ENCODE measurements around the gene DUSP28.
A peak's percentile ranks its signal among the peaks of the same experiment; 100 is the strongest.

The DUSP28 gene

DNA sequence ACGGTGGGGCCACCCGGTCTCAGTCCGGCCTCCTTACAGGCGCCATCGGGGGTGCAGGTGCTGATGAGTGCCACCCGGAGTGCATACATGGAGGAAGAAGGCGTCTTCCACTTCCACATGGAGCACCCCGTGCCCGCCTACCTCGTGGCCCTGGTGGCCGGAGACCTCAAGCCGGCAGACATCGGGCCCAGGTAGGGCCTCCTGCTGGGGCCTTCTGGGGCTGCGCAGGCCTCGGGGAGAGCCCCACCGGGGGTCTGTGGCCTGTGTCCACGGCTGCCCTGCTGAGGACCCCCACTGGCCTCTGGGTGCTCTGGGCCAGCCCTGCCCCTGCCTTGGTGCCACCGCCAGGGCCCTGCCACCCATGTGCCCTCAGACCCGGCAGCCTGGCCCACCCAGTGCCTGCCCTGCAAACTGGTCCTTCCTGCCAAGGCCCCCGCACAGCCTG is 12.9 kb downstream of the DUSP28 start:
- Histone ChIP-seq H3K4me1 (ENCODE audit: control insufficient read depth, insufficient read depth, low read depth, low read length) (peaks cover 29% of the 10 kb centered on the region), H3K27me3 (ENCODE audit: control insufficient read depth in 1 of 2, insufficient read depth in 1 of 2, low read length in 2 of 2) (no peaks in the 10 kb centered on the region), H2BK120ac (ENCODE audit: low read depth, low read length) (no peak overlapping the region), H3K27ac (ENCODE audit: low read length, poor library complexity, severe bottlenecking) (no peak overlapping the region), H3K4ac (ENCODE audit: low read depth in 1 of 2, low read length in 2 of 2) (no peak overlapping the region), H3K4me3 (ENCODE audit: insufficient read depth in 1 of 2, low read depth in 1 of 2, low read length in 2 of 2) (no peak overlapping the region), H3K14ac (ENCODE audit: low read length in 2 of 2) (no peak overlapping the region), H3K9ac (ENCODE audit: low read length) (no peak overlapping the region), H2AK5ac (ENCODE audit: low read length, severe bottlenecking) (no peak overlapping the region), H3K79me1 (replicated peaks; ENCODE audit: low read length, poor library complexity, severe bottlenecking) (peaks cover 63% of the 10 kb centered on the region), H4K91ac (ENCODE audit: low read length) (no peak overlapping the region), H3K18ac (ENCODE audit: low read depth in 1 of 2, low read length in 2 of 2) (no peak overlapping the region), H3K4me2 (ENCODE audit: low read length, poor library complexity, severe bottlenecking) (no peak overlapping the region), H3K9me3 (ENCODE audit: control insufficient read depth, low read length) (no peaks in the 10 kb centered on the region), H2BK12ac (ENCODE audit: low read length in 2 of 2) (no peak overlapping the region), H4K8ac (ENCODE audit: low read length) (no peak overlapping the region), H2BK15ac (ENCODE audit: low read depth, poor library complexity, severe bottlenecking) (no peak overlapping the region), H2BK5ac (ENCODE audit: low read depth, low read length, poor library complexity, severe bottlenecking) (no peak overlapping the region), H3K23ac (ENCODE audit: low read length in 2 of 2) (no peak overlapping the region), H2AFZ (ENCODE audit: low read depth, low read length) (no peak overlapping the region), H3K36me3 (ENCODE audit: control insufficient read depth in 1 of 2, insufficient read depth in 2 of 2, low read depth in 1 of 2, low read length in 2 of 2) (peaks cover 38 to 74% of the 10 kb centered on the region in 2 experiments)
- DNase-seq = no peak
- WGBS = 93% methylated on average over 20 of the region's 20 CpGs

DNA sequence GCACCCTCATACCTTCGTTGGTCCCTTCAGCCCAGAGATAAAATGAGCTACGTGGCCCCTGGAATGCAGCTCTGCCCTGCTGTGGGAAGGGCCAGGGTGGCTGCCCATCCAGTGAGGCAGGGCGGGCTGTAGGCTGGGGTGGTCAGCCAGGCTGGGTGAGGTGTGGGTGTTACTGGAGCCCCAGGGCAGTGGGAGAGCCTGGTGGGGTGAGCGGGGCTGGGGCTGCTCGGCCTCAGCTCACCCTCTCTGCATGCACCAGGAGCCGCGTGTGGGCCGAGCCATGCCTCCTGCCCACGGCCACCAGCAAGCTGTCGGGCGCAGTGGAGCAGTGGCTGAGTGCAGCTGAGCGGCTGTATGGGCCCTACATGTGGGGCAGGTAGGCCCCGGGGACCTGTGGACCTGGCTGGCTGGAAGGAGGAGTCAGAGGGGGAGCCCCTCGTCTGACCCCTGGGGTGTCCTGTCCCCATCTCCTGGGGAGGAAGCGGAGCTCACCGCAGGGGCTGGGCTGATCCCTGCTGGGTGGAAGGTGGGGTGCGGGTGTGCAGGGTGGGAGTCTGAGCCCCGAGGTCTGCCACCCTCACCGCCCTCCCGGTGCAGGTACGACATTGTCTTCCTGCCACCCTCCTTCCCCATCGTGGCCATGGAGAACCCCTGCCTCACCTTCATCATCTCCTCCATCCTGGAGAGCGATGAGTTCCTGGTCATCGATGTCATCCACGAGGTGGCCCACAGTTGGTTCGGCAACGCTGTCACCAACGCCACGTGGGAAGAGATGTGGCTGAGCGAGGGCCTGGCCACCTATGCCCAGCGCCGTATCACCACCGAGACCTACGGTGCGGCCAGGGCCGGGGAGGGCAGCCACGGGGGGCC is 13.6 kb downstream of the DUSP28 start:
- H3K79me1 ChIP-seq (replicated peaks; ENCODE audit: low read length, poor library complexity, severe bottlenecking) = peaks cover 69% of the 10 kb centered on the region

DNA sequence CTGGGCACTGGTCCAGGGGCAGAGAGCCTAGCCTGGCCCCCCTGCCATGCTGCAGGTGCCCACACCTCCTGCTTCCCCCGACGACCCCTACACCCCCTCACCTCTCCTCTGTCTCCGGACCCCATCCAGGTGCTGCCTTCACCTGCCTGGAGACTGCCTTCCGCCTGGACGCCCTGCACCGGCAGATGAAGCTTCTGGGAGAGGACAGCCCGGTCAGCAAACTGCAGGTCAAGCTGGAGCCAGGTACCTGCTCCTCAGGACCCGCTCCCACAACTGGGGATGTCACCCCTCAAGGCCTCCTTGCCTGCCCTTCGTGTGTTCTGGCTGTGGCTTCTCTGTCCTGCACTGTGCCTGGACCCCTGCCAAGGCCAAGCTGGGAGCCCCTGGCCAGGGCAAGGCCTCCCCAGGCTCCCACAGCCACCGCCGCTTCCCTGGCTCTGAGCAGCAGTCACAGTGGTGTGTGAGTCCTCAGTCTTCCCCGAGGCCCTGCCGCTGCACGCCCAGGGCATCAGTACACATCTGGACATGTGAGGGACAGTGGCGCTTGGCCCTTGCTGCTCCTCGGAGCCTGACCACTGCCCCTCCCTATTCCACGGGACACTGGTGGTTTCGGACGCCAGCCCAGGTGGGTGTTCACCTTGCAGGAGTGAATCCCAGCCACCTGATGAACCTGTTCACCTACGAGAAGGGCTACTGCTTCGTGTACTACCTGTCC is 14.4 kb downstream of the DUSP28 start:
- H2BK12ac ChIP-seq (ENCODE audit: low read length in 2 of 2) = no peak overlapping the region
- H2AK5ac ChIP-seq (ENCODE audit: low read length, severe bottlenecking) = no peak overlapping the region
- no peak overlapping the region for H3K27ac ChIP-seq (ENCODE audit: low read length, poor library complexity, severe bottlenecking)
- no peaks in the 10 kb centered on the region for H3K27me3 ChIP-seq (ENCODE audit: control insufficient read depth in 1 of 2, insufficient read depth in 1 of 2, low read length in 2 of 2)
- no peak overlapping the region for H4K8ac ChIP-seq (ENCODE audit: low read length)
- no peak overlapping the region for H3K9ac ChIP-seq (ENCODE audit: low read length)
- H2BK5ac ChIP-seq (ENCODE audit: low read depth, low read length, poor library complexity, severe bottlenecking) = no peak overlapping the region
- H3K4me2 ChIP-seq (ENCODE audit: low read length, poor library complexity, severe bottlenecking) = no peak overlapping the region
- peak overlapping the region; percentile 34 for H4K91ac ChIP-seq (ENCODE audit: low read length)
- H2BK120ac ChIP-seq (ENCODE audit: low read depth, low read length) = no peak overlapping the region
- no peak overlapping the region for H3K18ac ChIP-seq (ENCODE audit: low read depth in 1 of 2, low read length in 2 of 2)
- no peaks in the 10 kb centered on the region for H3K9me3 ChIP-seq (ENCODE audit: control insufficient read depth, low read length)
- no peak overlapping the region for H3K4me3 ChIP-seq (ENCODE audit: insufficient read depth in 1 of 2, low read depth in 1 of 2, low read length in 2 of 2)
- no peak overlapping the region for H3K14ac ChIP-seq (ENCODE audit: low read length in 2 of 2)
- peaks cover 30% of the 10 kb centered on the region for H3K4me1 ChIP-seq (ENCODE audit: control insufficient read depth, insufficient read depth, low read depth, low read length)
- peaks cover 49 to 85% of the 10 kb centered on the region in 2 experiments for H3K36me3 ChIP-seq (ENCODE audit: control insufficient read depth in 1 of 2, insufficient read depth in 2 of 2, low read depth in 1 of 2, low read length in 2 of 2)
- no peak overlapping the region for H3K4ac ChIP-seq (ENCODE audit: low read depth in 1 of 2, low read length in 2 of 2)
- no peak overlapping the region for H3K23ac ChIP-seq (ENCODE audit: low read length in 2 of 2)
- no peak for DNase-seq
- 89% methylated on average over 21 of the region's 21 CpGs for WGBS
- H2AFZ ChIP-seq (ENCODE audit: low read depth, low read length) = no peak overlapping the region
- H2BK15ac ChIP-seq (ENCODE audit: low read depth, poor library complexity, severe bottlenecking) = no peak overlapping the region
- peaks cover 69% of the 10 kb centered on the region for H3K79me1 ChIP-seq (replicated peaks; ENCODE audit: low read length, poor library complexity, severe bottlenecking)

More for the DNA sequence above, 13.6 kb downstream of the DUSP28 start:
- no peak overlapping the region for H3K23ac ChIP-seq (ENCODE audit: low read length in 2 of 2)
- peaks cover 31% of the 10 kb centered on the region for H3K4me1 ChIP-seq (ENCODE audit: control insufficient read depth, insufficient read depth, low read depth, low read length)
- no peak overlapping the region for H4K91ac ChIP-seq (ENCODE audit: low read length)
- H3K4me3 ChIP-seq (ENCODE audit: insufficient read depth in 1 of 2, low read depth in 1 of 2, low read length in 2 of 2) = no peak overlapping the region
- no peak overlapping the region for H3K14ac ChIP-seq (ENCODE audit: low read length in 2 of 2)
- H3K27me3 ChIP-seq (ENCODE audit: control insufficient read depth in 1 of 2, insufficient read depth in 1 of 2, low read length in 2 of 2) = no peaks in the 10 kb centered on the region
- no peak overlapping the region for H2AK5ac ChIP-seq (ENCODE audit: low read length, severe bottlenecking)
- H3K36me3 ChIP-seq (ENCODE audit: control insufficient read depth in 1 of 2, insufficient read depth in 2 of 2, low read depth in 1 of 2, low read length in 2 of 2) = peaks cover 45 to 80% of the 10 kb centered on the region in 2 experiments
- WGBS = 96% methylated on average over 35 of the region's 37 CpGs
- H3K27ac ChIP-seq (ENCODE audit: low read length, poor library complexity, severe bottlenecking) = no peak overlapping the region
- H4K8ac ChIP-seq (ENCODE audit: low read length) = no peak overlapping the region
- no peak overlapping the region for H2BK15ac ChIP-seq (ENCODE audit: low read depth, poor library complexity, severe bottlenecking)
- H3K18ac ChIP-seq (ENCODE audit: low read depth in 1 of 2, low read length in 2 of 2) = no peak overlapping the region
- H2AFZ ChIP-seq (ENCODE audit: low read depth, low read length) = no peak overlapping the region
- DNase-seq = no peak
- no peak overlapping the region for H3K4ac ChIP-seq (ENCODE audit: low read depth in 1 of 2, low read length in 2 of 2)
- H2BK5ac ChIP-seq (ENCODE audit: low read depth, low read length, poor library complexity, severe bottlenecking) = no peak overlapping the region
- no peaks in the 10 kb centered on the region for H3K9me3 ChIP-seq (ENCODE audit: control insufficient read depth, low read length)
- no peak overlapping the region for H2BK120ac ChIP-seq (ENCODE audit: low read depth, low read length)
- H2BK12ac ChIP-seq (ENCODE audit: low read length in 2 of 2) = no peak overlapping the region
- no peak overlapping the region for H3K9ac ChIP-seq (ENCODE audit: low read length)
- no peak overlapping the region for H3K4me2 ChIP-seq (ENCODE audit: low read length, poor library complexity, severe bottlenecking)
